DND-41 (cell line): ENCODE measurements around the gene HELZ.

ENCODE experiments used
- ATAC-seq: fragments of 200-7000 bp; cut with Tn5 transposase; 3 replicates; pipeline ENCODE4 v1.9.1; 2021; ENCODE audit warnings: low read depth; ENCODE audit not compliant: insufficient read depth
- DNase-seq: peaks from one replicate; pipeline ENCODE4 v3.0.0-alpha.2; 2020
- H2AFZ ChIP-seq: 2 replicates; pipeline ENCODE4 v1.6.0; 2012; ENCODE audit warnings: low read depth, low read length
- H3K27ac ChIP-seq: 2 replicates; pipeline ENCODE4 v1.5.1; 2012; ENCODE audit warnings: low read length, inconsistent platforms
- H3K27me3 ChIP-seq: fragments of 200-600 bp; sonication (generic); 2 replicates; pipeline ENCODE4 v1.6.0; 2012; ENCODE audit warnings: low read length, mild to moderate bottlenecking, inconsistent platforms; ENCODE audit not compliant: insufficient read depth, poor library complexity
- H3K36me3 ChIP-seq: 2 replicates; pipeline ENCODE4 v1.5.1; 2012; ENCODE audit warnings: low read length, inconsistent platforms; ENCODE audit not compliant: insufficient read depth
- H3K4me1 ChIP-seq: 2 replicates; pipeline ENCODE4 v1.5.1; 2012; ENCODE audit warnings: mild to moderate bottlenecking, low read length; ENCODE audit not compliant: insufficient read depth
- H3K4me2 ChIP-seq: 2 replicates; pipeline ENCODE4 v1.6.0; 2012; ENCODE audit warnings: mild to moderate bottlenecking, moderate library complexity, low read length, inconsistent platforms; ENCODE audit not compliant: insufficient read depth
- H3K4me3 ChIP-seq, 2 experiments: fragments of 200-600 bp in 1 of 2; shearing (Covaris generic) in 1 of 2; 2 replicates each; pipeline ENCODE4 v1.5.1; 2012 to 2016; ENCODE audit warnings: inconsistent platforms in 2 of 2, low read length in 2 of 2, mild to moderate bottlenecking in 2 of 2, low read depth in 1 of 2, moderate library complexity in 1 of 2
- H3K79me2 ChIP-seq: 2 replicates; pipeline ENCODE4 v1.6.0; 2012; ENCODE audit warnings: low read length, inconsistent platforms; ENCODE audit not compliant: insufficient read depth
- H3K9ac ChIP-seq: 2 replicates; pipeline ENCODE4 v1.6.0; 2012; ENCODE audit warnings: low read depth, mild to moderate bottlenecking, inconsistent platforms, low read length, moderate library complexity
- H3K9me3 ChIP-seq: 2 replicates; pipeline ENCODE4 v1.5.1; 2012; ENCODE audit warnings: low read length, moderate library complexity, mild to moderate bottlenecking, inconsistent platforms; ENCODE audit not compliant: insufficient read depth, severe bottlenecking
- H4K20me1 ChIP-seq: 2 replicates; pipeline ENCODE4 v1.6.0; 2012; ENCODE audit warnings: low read length; ENCODE audit not compliant: insufficient read depth
- CTCF ChIP-seq: IDR thresholded peaks from 2 replicates; pipeline ENCODE4 v1.5.1; 2012; ENCODE audit warnings: borderline replicate concordance, low read length, moderate library complexity, mild to moderate bottlenecking; ENCODE audit not compliant: poor library complexity, severe bottlenecking; ENCODE audit errors: extremely low read depth
- EZH2 ChIP-seq: IDR thresholded peaks from 3 replicates; pipeline ENCODE4 v1.6.1; 2012; ENCODE audit warnings: borderline replicate concordance, low read depth, mild to moderate bottlenecking, moderate library complexity, low read length, inconsistent platforms; ENCODE audit not compliant: severe bottlenecking

Gene HELZ

GRCh38 chr17:67136191-67137025 lies 108.6 kb downstream of the HELZ start:
- no peak for ATAC-seq
- no peak overlapping the region for H3K27ac ChIP-seq
- no peak overlapping the region for H3K4me3 ChIP-seq
- H2AFZ ChIP-seq: no peak overlapping the region
- no peaks in the 10 kb centered on the region for H3K4me1 ChIP-seq
- peaks cover 69% of the 10 kb centered on the region for H3K36me3 ChIP-seq
- H4K20me1 ChIP-seq: peaks cover 6% of the 10 kb centered on the region
- H3K9me3 ChIP-seq: no peaks in the 10 kb centered on the region
- TF ChIP-seq CTCF (no peak), EZH2 (no peak)
- no peak overlapping the region for H3K4me2 ChIP-seq
- no peak for DNase-seq
- no peaks in the 10 kb centered on the region for H3K79me2 ChIP-seq
- no peaks in the 10 kb centered on the region for H3K27me3 ChIP-seq
- no peak overlapping the region for H3K9ac ChIP-seq

DNA sequence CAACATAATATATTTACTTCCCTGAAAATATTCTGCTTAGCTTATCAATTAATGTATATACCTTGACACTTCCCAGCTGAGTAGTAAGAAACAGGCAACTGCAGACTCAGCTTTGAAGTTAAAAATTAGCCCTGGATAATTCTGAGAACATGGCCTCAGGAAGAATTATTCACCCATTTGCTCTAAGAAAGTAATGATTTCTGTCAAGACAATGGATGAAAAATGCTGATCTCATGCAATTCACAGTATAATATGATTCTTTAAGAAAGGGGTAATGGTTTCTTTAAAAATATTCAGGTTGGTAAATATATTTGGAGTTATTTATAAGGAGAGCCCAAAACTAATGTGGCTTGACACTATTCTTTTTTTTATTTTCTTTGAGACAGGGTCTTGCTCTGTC lies 111.8 kb downstream of the HELZ start:
- H3K9ac ChIP-seq: no peak overlapping the region
- no peaks in the 10 kb centered on the region for H3K4me1 ChIP-seq
- H3K27ac ChIP-seq: no peak overlapping the region
- H3K4me2 ChIP-seq: no peak overlapping the region
- no peak overlapping the region for H3K4me3 ChIP-seq
- no peaks in the 10 kb centered on the region for H3K79me2 ChIP-seq
- peaks cover 64% of the 10 kb centered on the region for H3K36me3 ChIP-seq
- H2AFZ ChIP-seq: no peak overlapping the region
- TF ChIP-seq EZH2 (no peak), CTCF (no peak)
- no peaks in the 10 kb centered on the region for H3K27me3 ChIP-seq
- H3K9me3 ChIP-seq: no peaks in the 10 kb centered on the region
- ATAC-seq (no peak), DNase-seq (no peak)
- no peaks in the 10 kb centered on the region for H4K20me1 ChIP-seq

- ATAC-seq (0 out of 3 replicates have a peak, but pooled peaks have one; percentile 33), DNase-seq (no peak)
- Histone ChIP-seq H3K27me3 (no peaks in the 10 kb centered on the region), H3K9ac (no peak overlapping the region), H3K36me3 (peaks cover 62% of the 10 kb centered on the region), H3K4me2 (no peak overlapping the region), H3K4me3 (no peak overlapping the region), H4K20me1 (no peaks in the 10 kb centered on the region), H2AFZ (no peak overlapping the region), H3K4me1 (no peaks in the 10 kb centered on the region), H3K27ac (no peak overlapping the region), H3K9me3 (no peaks in the 10 kb centered on the region), H3K79me2 (no peaks in the 10 kb centered on the region)
- TF ChIP-seq EZH2 (no peak), CTCF (no peak)
Observed at GRCh38 chr17:67132366-67132765, 112.6 kb downstream of the HELZ start.
